HG02943 (cell line): ENCODE measurements around the gene GRM1.

Source experiments
- ATAC-seq: cut with Tn5 transposase; IDR thresholded peaks from one replicate; pipeline ENCODE4 v1.9.1; 2021; ENCODE audit warnings: mild to moderate bottlenecking, low read depth, moderate library complexity; ENCODE audit not compliant: unreplicated experiment

Gene GRM1

DNA sequence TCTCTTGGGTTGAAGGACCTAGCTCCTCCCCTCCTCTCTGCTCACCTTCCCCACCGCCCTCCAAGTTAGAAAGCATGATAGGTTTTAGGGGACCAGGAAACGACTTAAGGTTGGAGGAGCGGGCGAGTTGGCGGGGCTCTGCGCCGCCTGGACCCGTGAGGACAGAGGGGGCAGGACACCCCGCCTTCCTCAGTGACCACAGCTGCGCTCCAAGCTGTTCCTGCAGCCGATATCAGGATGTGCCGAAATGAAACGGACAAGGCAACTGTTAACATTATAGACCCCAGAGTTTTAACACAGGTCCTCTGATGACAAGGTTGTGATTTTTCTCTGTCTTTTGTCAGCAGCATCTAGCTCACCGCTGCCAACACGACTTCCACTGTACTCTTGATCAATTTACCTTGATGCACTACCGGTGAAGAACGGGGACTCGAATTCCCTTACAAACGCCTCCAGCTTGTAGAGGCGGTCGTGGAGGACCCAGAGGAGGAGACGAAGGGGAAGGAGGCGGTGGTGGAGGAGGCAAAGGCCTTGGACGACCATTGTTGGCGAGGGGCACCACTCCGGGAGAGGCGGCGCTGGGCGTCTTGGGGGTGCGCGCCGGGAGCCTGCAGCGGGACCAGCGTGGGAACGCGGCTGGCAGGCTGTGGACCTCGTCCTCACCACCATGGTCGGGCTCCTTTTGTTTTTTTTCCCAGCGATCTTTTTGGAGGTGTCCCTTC lies at the start of gene GRM1:
TSS of gene GRM1 (plus strand) at position 212 of the 722 bp plus-strand sequence. CDS start at position 668, 456 bp downstream.
- ATAC-seq, result no peak

DNA sequence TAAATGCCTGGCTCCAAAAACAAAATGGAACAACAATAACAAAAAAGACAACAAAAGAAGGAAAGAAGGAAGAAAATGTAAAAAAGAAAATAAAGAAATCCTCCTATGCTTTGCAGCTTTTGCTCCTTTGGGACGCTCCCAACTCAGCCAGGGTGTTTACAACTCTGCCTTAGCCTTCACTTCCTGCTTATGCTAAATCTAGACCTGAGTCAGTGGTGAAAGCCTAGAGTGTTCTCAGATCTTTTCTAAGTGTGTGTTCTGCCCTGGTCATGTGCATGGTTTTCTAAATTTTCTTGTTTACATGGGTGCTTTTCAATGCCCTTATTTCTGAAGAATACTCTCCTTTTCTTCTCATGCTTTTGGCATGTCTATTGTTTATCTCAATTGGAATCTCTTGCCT lies 19.5 kb upstream of the GRM1 start:
- ATAC-seq, result no peak

DNA sequence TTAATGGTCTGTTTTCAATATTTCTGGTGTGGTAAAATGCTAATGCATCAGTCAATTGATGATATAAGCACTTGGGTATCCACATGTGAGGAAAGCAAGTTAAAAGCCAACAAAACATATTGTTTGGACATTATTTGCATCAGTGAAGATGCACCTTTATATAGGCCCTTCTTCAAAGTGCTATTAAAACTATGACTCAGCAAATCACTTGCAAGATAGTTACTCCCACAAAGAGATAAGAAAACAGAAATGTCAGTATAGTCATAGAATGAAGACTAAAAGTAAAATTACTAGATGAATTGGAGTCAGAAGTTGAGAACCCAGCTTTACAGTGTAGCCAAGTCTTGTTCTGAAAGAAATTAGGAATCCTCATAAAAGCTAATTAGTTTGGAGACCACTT lies 14.6 kb upstream of the GRM1 start:
- ATAC-seq, result no peak

DNA sequence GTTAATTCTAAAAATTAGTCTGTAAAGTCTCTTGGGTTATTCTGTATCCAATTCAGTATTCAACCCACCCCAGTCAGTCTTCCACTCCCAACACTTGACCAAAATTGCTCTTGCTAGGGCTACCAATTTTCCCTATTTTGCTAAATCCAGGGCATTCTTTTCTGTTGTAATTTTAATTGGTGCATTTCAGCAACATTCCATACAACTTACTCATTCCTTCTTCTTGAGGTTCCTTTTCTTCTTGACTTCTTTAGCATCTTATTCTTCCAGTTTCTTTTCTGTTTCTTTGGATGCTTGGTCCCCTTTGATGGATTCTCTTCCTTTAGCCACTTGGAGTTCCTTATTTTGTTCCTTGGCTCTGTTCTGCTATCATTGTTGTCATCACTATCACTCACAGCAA lies 11.2 kb upstream of the GRM1 start:
- no peak for ATAC-seq

DNA sequence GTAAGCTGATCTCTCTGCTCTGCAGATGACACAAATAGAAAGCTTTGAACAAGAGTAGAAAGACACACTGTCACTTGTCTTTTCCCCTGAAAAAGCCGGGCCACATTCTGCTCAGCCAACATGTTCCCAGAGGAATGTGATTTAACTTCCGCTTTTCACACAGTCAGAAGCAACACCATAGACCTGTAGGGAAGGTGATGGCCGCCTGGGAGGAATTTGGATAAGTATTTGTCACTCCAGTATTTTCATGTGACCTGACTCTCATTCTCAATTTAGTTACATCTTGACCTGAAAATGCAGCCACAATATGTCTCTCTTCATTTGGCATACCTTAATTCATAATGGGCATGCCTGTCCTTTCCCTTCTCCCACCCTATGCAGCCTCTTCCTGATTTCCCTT lies 2.0 kb upstream of the GRM1 start:
- no peak for ATAC-seq

DNA sequence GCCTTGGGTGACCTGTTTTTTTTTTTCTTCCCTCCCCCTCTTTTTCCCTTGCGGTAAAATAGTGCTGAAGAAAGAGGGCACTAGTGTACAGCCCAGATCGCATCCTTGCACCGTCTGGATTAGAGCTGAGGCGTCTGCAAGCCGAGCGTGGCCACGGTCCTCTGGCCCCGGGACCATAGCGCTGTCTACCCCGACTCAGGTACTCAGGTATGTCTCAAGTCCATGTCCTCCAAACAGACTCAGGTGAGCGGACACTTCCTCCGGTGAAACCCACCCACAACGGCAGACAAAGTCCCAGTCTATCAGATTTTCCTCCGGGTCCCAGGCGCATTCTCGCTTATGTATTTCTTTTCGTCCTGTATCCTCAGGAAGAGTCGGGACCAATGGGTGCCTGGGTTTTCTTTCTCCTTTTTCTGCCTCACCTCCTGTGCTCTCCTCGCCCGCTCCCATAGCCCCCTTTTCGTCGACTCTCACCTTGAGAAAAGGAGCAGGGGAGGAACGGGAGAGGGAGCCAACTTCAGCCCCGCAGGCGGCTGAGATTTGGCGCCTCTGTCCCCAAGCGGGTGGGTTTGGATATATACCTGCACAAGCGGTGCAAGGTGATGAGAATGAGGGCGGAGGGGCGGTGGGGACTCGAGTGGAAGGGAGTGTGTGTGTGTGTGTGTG lies 1.1 kb upstream of the GRM1 start:
- ATAC-seq, result no peak

DNA sequence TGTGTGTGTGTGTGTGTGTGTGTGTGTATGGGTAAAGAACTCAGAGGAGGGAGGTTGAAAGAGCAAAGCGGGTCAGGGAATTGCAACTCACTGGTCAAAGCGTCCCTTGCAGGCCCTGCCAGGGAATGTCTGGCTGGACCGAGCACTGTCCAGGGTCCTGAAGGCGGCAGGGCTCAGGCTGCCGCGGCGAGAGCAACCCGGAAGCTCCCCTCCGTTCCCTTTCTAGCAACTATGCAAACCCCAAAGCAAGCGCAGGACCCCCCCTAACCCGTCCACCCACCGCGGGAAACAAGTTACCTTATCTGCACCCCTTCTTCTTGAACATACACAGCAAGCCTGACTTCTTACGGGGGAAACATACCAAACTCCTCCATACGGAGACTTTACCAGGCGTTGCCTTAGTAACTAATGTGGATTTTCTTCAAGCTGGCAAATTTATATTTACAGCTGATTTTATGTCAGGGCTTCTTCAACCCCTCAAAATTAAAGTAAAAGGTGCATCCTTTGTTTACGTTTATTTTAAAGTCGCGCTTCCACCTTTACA lies 538 bp upstream of the GRM1 start:
- peak; percentile 71 for ATAC-seq

DNA sequence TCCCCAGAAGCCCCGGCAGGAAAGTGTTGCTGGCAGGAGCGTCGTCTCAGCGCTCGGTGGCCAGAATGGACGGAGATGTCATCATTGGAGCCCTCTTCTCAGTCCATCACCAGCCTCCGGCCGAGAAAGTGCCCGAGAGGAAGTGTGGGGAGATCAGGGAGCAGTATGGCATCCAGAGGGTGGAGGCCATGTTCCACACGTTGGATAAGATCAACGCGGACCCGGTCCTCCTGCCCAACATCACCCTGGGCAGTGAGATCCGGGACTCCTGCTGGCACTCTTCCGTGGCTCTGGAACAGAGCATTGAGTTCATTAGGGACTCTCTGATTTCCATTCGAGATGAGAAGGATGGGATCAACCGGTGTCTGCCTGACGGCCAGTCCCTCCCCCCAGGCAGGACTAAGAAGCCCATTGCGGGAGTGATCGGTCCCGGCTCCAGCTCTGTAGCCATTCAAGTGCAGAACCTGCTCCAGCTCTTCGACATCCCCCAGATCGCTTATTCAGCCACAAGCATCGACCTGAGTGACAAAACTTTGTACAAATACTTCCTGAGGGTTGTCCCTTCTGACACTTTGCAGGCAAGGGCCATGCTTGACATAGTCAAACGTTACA lies 817 bp downstream of the GRM1 start:
- no peak for ATAC-seq

DNA sequence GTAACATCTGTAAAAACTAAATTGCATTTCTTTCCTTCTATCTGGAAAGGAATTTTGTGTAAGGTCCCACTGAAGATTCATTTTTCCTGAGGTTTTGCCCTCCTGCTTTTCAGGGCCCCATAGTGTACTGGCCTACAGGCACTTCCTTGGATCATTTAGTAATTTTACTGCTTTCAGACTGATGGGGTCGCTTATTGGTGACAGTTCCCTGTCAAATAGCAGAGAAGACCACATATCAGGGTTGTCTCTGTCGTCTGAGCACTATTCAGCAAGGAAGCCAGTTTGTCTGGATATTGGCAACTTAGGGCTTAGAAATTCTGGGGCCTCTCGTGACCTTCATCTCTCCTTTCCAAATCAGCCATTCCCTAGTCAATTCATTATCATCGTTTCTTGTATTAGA lies 3.5 kb downstream of the GRM1 start:
- no peak for ATAC-seq

DNA sequence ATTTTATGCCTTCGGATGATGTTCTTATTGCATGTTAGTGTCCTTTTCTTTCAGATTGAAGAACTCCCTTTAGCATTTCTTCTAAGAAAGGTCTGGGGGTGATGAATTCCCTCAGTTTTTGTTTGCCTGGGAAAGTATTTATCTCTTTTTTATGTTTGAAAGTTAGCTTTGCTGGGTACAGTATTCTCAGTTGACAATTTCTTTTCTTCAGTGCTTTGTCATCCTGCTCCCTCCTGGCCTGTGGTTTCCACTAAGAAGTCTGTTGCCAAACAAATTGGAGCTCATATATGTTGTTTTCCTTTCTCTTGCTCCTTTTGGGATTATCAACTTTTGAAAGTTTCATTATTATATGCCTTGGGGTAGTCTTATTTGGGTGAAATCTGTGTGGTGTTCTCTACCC lies 11.5 kb downstream of the GRM1 start:
- ATAC-seq, result no peak

DNA sequence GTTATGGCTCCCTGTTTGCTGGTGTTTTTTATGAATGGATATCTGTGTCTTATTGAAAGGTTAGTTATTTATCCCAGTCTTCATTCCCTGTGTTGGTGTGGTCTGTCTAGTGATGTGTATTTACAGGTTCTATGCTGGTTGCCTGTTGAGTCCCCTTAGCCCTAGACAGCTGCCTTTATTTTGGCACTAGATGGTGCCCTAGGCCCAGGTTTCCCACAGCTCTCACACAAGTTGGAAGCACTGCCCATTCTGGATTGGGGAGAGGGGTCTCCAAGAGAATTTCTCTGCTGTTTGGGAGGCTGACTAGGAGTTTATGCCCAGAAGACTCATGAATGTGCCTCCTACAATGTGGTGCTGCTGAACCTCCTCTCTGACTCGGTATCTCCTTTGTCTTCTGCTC lies 12.4 kb downstream of the GRM1 start:
- no peak for ATAC-seq

DNA sequence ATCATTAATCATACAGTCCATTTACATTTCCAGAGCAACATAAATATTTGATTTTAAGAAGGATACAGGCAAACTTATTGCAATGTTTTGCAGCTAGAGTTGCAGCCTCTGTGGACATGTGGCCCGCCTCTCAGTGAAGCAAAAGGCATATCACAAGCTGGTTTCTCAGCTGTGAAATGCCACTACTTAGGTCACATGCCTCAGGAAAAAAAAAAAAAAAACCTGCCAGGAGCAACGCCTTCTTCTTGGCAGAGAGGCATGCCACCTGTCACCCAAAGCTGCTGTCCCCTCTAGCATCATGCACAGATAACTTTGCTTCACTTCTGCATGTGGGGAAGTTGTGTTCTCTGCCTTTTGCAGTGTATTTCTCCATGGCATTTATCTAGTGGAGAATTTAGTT lies 18.5 kb downstream of the GRM1 start:
- no peak for ATAC-seq

DNA sequence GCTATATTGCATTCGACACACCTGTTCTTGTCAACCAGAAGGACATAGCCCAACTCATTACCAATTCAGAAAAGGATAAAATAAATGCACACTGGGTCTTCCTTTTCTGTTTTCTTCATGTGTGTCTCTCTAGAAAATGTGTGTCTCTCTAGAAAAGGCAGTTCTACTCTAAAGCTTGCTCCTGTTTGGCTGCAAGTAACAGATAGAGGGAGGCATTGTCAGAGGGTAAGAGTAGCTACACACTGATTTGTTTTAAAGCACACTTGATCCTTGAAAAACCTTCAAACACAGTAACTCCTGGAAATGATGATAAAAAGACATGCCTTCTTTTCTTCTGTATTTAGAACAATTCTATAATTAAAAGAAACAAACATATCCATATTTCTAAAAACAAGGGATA lies 21.3 kb downstream of the GRM1 start:
- no peak for ATAC-seq

DNA sequence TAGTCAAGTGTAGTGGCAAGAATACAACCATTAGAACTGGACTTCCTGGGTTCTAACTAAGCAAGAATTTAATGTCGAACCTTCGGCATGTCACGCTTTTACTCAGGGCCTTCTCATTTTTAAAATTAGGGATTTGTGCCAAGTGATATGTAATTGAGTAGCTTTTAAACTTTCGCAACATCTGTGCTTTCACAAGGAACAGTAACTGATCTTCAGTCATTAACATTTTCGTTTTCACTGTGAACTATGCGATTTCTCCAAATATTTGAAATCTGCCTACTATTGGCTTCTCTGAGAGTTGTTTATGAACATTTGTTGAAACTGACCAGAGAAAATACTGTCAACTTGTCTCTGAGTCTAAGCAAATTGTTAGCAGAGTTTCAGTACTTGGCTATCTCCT lies 27.6 kb downstream of the GRM1 start:
- no peak for ATAC-seq

DNA sequence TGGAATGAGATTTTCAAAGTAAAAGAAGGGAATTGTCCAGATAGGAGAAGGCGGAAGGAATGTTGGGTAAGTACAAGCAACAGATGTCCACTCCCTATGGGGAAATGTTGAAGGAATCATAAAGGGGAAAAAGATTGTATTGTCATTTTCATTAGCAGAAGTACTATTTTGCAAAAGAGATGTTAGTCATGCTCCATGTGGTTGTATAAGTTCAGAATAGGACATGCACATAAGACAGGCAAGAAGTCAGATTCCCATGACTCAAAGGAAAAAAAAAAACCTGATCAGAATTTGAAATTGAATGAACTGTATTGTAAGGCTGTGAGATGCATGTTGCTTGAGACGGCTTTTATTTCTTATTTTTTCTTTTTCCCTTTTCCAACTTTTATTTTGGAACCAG lies 36.8 kb downstream of the GRM1 start:
- ATAC-seq, result no peak

DNA sequence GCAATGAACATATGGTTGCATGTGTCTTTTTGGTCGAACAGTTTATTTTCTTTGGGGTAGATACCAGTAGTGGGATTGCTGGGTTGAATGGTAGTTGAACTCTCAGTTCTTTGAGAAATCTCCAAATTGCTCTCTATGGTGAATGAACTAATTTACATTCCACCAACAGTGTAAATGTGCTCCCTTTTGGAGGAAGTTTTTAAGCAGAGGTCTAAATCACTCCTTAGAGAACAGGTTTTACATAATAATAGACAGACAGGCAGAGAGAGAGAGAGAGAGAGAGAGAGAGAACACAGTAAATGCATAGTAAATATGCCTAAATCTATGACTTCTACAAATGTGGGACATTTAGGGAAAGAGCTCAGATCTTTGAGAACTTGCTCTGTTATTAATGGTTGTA lies 37.6 kb downstream of the GRM1 start:
- no peak for ATAC-seq

DNA sequence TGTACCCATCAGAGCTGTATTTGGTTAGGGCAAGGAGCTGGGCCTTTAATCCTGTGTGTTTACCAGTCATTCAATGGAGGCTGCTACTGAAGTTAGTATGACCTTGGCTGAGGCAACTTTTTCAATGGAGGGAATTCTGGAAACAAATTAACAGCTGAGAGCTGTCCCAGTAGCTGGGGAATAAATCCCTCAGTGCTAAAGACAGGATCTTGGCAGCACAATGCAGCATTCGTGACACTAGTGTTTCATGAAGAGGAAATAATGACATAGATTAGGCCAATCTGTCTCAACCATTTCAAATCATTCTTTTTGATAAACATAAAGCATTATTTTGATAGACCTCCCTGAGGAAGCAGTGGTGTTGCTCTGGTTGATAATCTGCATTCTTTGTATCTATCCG lies 42.9 kb downstream of the GRM1 start:
- ATAC-seq, result no peak

DNA sequence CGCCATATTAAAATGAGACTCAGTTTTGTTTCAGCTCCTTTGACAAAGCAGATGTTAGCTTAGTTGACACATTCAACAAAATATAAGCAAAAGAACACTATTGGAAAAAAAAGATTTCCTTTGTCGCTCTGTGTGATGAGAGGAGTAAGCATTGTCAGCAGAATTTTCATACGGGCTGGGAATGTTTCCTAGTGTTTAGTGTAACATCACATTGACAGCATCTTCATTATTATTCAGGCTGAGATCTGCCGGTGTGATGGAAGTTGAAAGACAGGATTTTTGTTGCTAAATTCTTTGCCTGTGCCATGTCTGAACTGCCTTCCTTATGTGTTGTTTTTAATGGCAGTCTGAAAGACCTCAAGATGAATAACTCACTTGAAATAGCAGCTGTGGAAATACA lies 49.1 kb downstream of the GRM1 start:
- no peak for ATAC-seq

DNA sequence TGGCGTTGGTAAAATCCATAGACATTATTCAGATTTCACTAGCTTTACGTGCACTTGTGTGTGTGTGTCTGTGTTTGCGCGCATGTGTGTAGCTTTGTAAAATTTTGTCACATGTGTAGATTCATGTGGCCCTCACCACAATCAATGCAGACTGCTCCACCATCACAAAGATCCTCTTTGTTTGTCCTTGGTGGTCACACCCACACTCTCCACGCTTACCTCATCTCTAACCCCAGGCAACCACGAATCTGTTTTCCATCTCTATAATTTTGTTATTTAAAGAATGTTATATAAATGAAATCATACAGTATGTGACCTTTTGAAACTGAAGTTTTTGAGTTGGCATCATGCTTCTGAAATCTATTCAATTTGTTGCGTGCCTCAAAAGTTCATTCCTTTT lies 58.5 kb downstream of the GRM1 start:
- no peak for ATAC-seq

DNA sequence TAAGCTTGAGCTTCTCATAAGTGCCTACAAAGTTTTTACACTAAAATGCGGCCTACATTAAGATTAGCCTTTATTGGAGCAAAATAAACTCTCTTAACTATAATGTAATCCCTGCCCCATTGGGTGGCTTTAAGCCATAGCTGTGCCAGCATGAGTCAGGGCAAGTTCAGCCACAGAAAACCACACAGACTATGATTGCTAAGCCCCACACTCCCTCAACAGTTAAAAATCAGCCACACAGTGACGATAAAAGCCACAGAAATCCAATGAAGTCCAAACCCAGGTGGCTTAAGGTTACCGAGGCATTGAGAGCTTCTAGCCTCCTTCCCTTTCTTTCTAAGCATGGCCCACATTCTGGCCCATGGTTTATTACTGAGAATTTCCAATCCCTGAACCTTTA lies 61.6 kb downstream of the GRM1 start:
- no peak for ATAC-seq

DNA sequence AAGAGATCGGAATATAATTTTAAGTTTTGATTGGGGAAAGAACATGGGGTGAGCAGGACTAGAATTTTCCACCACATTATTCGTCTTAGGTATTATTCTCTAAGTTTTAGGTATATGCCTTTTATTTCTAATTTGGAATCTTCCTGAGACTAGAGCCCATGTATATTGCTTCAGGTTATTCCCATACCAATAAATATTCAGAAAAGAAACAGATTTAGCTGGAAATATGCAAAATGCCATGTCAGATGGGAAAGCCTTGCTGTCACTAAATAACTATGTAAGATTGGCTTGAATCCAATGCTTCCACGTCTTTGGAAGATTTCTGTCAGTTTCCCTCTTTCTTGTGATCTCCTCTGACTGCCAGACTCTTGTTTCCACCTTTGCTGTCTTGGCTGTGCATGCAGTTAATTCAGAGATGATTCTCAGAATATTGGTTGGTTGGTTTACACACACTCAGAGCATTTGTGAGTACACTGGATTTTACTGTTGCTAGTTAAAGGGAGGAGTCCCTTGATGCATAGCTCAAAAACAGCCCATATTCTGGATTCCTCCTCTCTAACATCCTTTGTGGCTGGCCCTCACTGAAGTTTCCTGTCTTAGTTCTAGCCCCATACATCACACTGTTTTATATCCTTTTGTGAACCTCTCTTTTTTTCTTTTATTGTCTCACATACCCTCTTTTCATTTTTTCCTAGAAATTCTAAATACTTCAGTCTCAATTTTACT lies 64.3 kb downstream of the GRM1 start:
- no peak for ATAC-seq
